Smooth muscle cell (in vitro differentiated cells): ENCODE results near the gene UBE2G1. TPM values are rescaled to one million over a fixed set of nuclear protein-coding genes. Genes with fewer than 3 reads are reported as not detected.

ENCODE experiments used
- DNase-seq: peaks from one replicate; lab custom pipeline; 2025; ENCODE audit not compliant: unreplicated experiment; lab: John Stamatoyannopoulos, UW
- H2AFZ ChIP-seq: fragments of 200-600 bp; sonication (generic); 2 replicates; pipeline ENCODE4 v1.6.0; 2016; ENCODE audit warnings: antibody characterized with exemption, low read depth, mild to moderate bottlenecking
- H3F3A ChIP-seq: fragments of 200-600 bp; sonication (generic); 2 replicates; pipeline ENCODE4 v1.6.0; 2017; ENCODE audit warnings: antibody characterized with exemption, low read depth
- H3K27ac ChIP-seq: fragments of 200-600 bp; sonication (generic); 2 replicates; pipeline ENCODE4 v1.5.1; 2016; ENCODE audit warnings: low read depth, mild to moderate bottlenecking
- H3K27me3 ChIP-seq: fragments of 200-600 bp; sonication (generic); 2 replicates; pipeline ENCODE4 v1.6.1; 2016; ENCODE audit warnings: low read depth, mild to moderate bottlenecking
- H3K36me3 ChIP-seq: fragments of 200-600 bp; sonication (generic); 2 replicates; pipeline ENCODE4 v1.5.1; 2016; ENCODE audit warnings: low read depth
- H3K4me1 ChIP-seq: fragments of 200-600 bp; sonication (generic); 2 replicates; pipeline ENCODE4 v1.5.1; 2016; ENCODE audit warnings: low read depth
- H3K4me2 ChIP-seq: fragments of 200-600 bp; sonication (generic); 2 replicates; pipeline ENCODE4 v1.6.0; 2016; ENCODE audit warnings: mild to moderate bottlenecking
- H3K4me3 ChIP-seq: fragments of 200-600 bp; sonication (generic); 2 replicates; pipeline ENCODE4 v1.5.1; 2016; ENCODE audit warnings: mild to moderate bottlenecking
- H3K79me2 ChIP-seq: fragments of 200-600 bp; sonication (generic); 2 replicates; pipeline ENCODE4 v1.6.0; 2016; ENCODE audit warnings: low read depth, mild to moderate bottlenecking
- H3K9ac ChIP-seq: fragments of 200-600 bp; sonication (generic); 2 replicates; pipeline ENCODE4 v1.6.0; 2016; ENCODE audit warnings: low read depth
- H3K9me3 ChIP-seq: fragments of 200-600 bp; sonication (generic); replicated peaks from 2 replicates; pipeline ENCODE4 v1.5.1; 2016; ENCODE audit warnings: low read depth
- H4K20me1 ChIP-seq: fragments of 200-600 bp; sonication (generic); 2 replicates; pipeline ENCODE4 v1.6.0; 2016; ENCODE audit warnings: low read depth
- CTCF ChIP-seq: fragments of 200-600 bp; sonication (generic); IDR thresholded peaks from 2 replicates; pipeline ENCODE4 v1.5.1; 2017; ENCODE audit warnings: borderline replicate concordance, mild to moderate bottlenecking, antibody characterized with exemption; ENCODE audit not compliant: insufficient read depth, poor library complexity, severe bottlenecking
- WGBS: methylation state at CpG from one replicate; pipeline ENCODE4 v1.1.7; 2016; ENCODE audit warnings: low lambda C conversion rate; 5-methylcytosine and 5-hydroxymethylcytosine counted together
- polyA plus RNA-seq: library from polyadenylated mRNA; unstranded; fragments of >200 nt; fragmentation: Nextera tagmentation; extraction: Ambion mirVana; gene quantifications from 2 replicates; pipeline ENCODE4 v1.2.1, GENCODE V29; 2016
- total RNA-seq: library from RNA; depleted of rRNA; stranded (reverse); fragments of >200 nt; gene quantifications from 2 replicates; pipeline ENCODE4 v1.2.3, GENCODE V29; 2014

The UBE2G1 gene
- total and polyA plus RNA-seq, 2 experiments from 2014 or later: 39.9 to 63.7 TPM

DNA sequence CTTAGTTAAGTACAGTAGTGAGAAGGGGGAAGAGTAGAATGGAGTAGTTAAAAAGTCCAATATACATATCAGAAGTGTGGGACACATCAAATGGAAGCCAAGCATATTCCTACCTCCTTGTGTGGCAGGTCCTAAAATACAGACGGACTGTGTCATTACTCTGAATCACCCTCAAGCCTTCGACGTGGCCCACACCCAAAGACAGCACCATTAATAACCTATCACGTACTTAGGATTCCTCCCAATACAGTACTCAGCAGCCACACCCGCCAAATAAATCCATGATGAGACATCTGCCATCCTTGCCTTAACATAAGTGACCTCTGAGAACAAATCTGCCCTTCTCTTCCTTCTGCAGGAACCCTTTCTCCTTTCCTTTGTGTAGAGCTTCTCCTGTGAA lies 38.9 kb downstream of the UBE2G1 start:
- H3K36me3 ChIP-seq: no peaks in the 10 kb centered on the region
- no peak overlapping the region for H2AFZ ChIP-seq
- H3F3A ChIP-seq: peaks cover 21% of the 10 kb centered on the region
- H3K4me2 ChIP-seq: no peak overlapping the region
- TF ChIP-seq CTCF: no peak
- H3K4me1 ChIP-seq: peaks cover 21% of the 10 kb centered on the region
- no peak for DNase-seq
- no peaks in the 10 kb centered on the region for H3K9me3 ChIP-seq
- peaks cover 93% of the 10 kb centered on the region for H4K20me1 ChIP-seq
- peaks cover 92% of the 10 kb centered on the region for H3K79me2 ChIP-seq
- H3K27ac ChIP-seq: peak overlapping the region; percentile 97
- H3K4me3 ChIP-seq: no peak overlapping the region
- WGBS: 77% methylated on average over 5 of the region's 5 CpGs
- H3K9ac ChIP-seq: peak overlapping the region; percentile 49
- H3K27me3 ChIP-seq: no peaks in the 10 kb centered on the region

DNA sequence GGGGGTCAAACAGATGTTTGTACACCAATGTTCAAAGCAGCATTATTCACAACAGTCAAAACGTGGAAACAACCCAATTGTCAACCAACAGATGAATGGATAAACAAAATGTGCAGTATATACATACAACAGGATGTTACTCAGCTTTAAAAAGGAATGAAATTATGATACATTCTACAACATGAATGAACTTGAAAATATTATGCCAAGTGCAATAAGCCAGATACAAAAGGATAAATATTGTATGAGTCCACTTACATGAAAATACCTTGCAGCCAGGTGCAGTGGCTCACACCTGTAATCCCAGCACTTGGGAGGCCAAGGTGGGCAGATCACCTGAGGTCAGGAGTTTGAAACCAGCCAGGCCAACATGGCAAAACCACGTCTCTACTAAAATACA lies 39.9 kb downstream of the UBE2G1 start:
- TF ChIP-seq CTCF: no peak
- Histone ChIP-seq H3F3A (peaks cover 12% of the 10 kb centered on the region), H3K9me3 (no peaks in the 10 kb centered on the region), H3K27ac (peak overlapping the region; percentile 97), H3K4me2 (no peak overlapping the region), H3K27me3 (no peaks in the 10 kb centered on the region), H3K9ac (peak overlapping the region; percentile 49), H3K4me1 (peaks cover 11% of the 10 kb centered on the region), H3K4me3 (no peak overlapping the region), H3K79me2 (peaks cover 92% of the 10 kb centered on the region), H3K36me3 (no peaks in the 10 kb centered on the region), H2AFZ (no peak overlapping the region), H4K20me1 (peaks cover 93% of the 10 kb centered on the region)
- 92% methylated on average over 2 of the region's 2 CpGs for WGBS
- DNase-seq: no peak

GRCh38 chr17:4326112-4326511 lies 40.4 kb downstream of the UBE2G1 start:
- Histone ChIP-seq H4K20me1 (peaks cover 93% of the 10 kb centered on the region), H3K27ac (peak overlapping the region; percentile 97), H3K4me3 (no peak overlapping the region), H3F3A (peaks cover 7% of the 10 kb centered on the region), H3K9ac (no peak overlapping the region), H2AFZ (no peak overlapping the region), H3K27me3 (no peaks in the 10 kb centered on the region), H3K4me2 (no peak overlapping the region), H3K4me1 (peaks cover 6% of the 10 kb centered on the region), H3K36me3 (no peaks in the 10 kb centered on the region), H3K79me2 (peaks cover 92% of the 10 kb centered on the region), H3K9me3 (no peaks in the 10 kb centered on the region)
- no peak for DNase-seq
- TF ChIP-seq CTCF: no peak

- H4K20me1 ChIP-seq: peaks cover 97% of the 10 kb centered on the region
- no peak overlapping the region for H3K9ac ChIP-seq
- no peak overlapping the region for H3K27ac ChIP-seq
- no peaks in the 10 kb centered on the region for H3K27me3 ChIP-seq
- H2AFZ ChIP-seq: no peak overlapping the region
- H3K4me3 ChIP-seq: no peak overlapping the region
- H3K4me2 ChIP-seq: no peak overlapping the region
- H3F3A ChIP-seq: peaks cover 3% of the 10 kb centered on the region
- DNase-seq: no peak
- H3K9me3 ChIP-seq: no peaks in the 10 kb centered on the region
- no peaks in the 10 kb centered on the region for H3K36me3 ChIP-seq
- WGBS: 96% methylated on average over 7 of the region's 7 CpGs
- H3K79me2 ChIP-seq: peaks cover 98% of the 10 kb centered on the region
- H3K4me1 ChIP-seq: no peaks in the 10 kb centered on the region
- TF ChIP-seq CTCF: no peak
Measured at GRCh38 chr17:4324463-4324862, 42.0 kb downstream of the UBE2G1 start.
